ENCODE data around the gene OLA1.

- TF ChIP-seq CTCF (IDR thresholded peaks at IDR 0.05; ENCODE audit: poor library complexity, severe bottlenecking) (no peak), POLR2AphosphoS5 (IDR thresholded peaks at IDR 0.05) (no peak), EP300 (conservative IDR thresholded peaks at IDR 0.05; ENCODE audit: poor library complexity, severe bottlenecking) (no peak)
Observed at GRCh38 chr2:174027956-174028355, 220.4 kb downstream of the OLA1 start.
